ENCODE results near the gene MVB12B.

DNA sequence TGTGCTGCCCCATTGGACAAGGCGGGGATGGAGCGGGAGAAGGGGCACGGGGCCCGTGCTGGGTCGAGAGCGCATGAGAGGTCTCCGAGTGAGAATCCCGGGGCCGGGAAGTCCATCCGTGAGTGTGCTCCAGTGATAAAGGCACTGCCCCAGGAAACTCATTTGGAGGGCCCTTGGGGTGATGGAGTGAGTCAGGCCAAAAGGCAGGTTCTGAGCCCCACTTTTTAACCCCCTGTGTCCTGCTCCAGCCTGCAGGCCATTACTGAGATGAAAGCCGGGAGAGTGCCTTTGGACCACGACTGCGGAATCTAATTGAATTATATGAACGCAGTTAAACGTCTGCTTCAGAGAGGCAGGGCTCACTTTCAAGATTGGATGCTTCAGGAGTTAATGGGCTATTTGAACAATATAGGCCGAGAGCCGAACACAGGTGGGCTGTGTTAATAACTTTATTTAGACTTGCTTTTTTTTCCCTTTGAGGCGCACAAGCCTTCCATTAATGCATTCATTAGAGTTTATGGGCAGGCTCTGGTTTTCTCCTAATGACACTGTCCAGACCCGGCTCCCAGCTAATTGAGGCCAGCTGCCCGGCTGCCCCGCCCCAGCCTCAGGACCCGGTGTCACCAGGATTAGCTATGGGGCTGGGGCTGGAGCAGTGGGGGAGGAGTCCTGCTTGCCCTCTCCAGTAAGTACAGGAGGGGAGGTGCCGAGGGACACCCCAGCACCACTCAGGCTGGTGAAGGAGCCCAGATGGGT is 208.0 kb downstream of the MVB12B start:
- peak; percentile 6; the same call in 1 of the 2 replicates for TF ChIP-seq GATA2 (IDR thresholded peaks at IDR 0.05; ENCODE audit: low read depth, low read length)
- TF ChIP-seq GATA3 (IDR thresholded peaks at IDR 0.05; ENCODE audit: low read depth, low read length): no peak
